ENCODE measurements around the gene STK16.
"Not testable (repeated sequence)": the region's sequence is repeated elsewhere in the genome, so short reads cannot be mapped to it uniquely, and the experiment has no call there.

The STK16 gene

DNA sequence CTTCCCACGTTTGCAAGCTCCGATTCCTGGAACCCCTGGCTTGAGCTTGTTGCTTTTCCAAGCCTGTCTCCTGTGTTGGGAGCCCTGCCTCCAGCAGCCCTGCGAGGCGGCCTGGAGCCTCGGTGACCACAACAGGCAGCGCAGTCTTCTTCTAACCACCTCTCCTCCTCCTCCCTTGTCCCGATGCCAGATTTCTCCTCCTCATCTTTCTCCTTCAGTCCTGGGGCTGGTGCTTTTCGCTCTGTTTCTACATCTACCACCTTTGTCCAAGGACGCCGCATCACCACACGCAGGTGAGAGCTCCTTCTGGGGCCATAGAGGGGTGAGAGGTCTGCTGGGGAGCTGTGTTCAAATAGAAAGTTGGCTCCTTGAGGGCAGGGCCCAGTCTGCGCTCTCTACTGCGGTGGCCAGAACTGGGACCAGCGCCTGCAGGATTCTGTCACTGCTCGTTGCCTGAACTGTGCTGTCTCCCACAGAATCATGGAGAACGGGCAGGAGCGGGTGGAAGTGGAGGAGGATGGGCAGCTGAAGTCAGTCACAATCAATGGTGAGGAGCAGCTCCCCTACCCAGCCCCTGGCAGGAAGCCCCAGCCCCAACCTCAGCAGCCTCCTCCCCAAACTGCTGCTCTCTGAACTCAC is 37.8 kb downstream of the STK16 start:
- in situ Hi-C loops (cut with HindIII; ENCODE audit: low sequenced_read_pairs) = no loop called here
- TF ChIP-seq, protein P1, sequence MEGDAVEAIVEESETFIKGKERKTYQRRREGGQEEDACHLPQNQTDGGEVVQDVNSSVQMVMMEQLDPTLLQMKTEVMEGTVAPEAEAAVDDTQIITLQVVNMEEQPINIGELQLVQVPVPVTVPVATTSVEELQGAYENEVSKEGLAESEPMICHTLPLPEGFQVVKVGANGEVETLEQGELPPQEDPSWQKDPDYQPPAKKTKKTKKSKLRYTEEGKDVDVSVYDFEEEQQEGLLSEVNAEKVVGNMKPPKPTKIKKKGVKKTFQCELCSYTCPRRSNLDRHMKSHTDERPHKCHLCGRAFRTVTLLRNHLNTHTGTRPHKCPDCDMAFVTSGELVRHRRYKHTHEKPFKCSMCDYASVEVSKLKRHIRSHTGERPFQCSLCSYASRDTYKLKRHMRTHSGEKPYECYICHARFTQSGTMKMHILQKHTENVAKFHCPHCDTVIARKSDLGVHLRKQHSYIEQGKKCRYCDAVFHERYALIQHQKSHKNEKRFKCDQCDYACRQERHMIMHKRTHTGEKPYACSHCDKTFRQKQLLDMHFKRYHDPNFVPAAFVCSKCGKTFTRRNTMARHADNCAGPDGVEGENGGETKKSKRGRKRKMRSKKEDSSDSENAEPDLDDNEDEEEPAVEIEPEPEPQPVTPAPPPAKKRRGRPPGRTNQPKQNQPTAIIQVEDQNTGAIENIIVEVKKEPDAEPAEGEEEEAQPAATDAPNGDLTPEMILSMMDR (IDR thresholded peaks at IDR 0.05; ENCODE audit: low read depth, low read length) = no peak
- DNase-seq (ENCODE audit: low read depth, low spot score) = no peak

GRCh38 chr2:219284501-219285372 is 39.5 kb downstream of the STK16 start:
- TF ChIP-seq, protein P1 (IDR thresholded peaks at IDR 0.05; ENCODE audit: low read depth, low read length) = no peak
- DNase-seq (ENCODE audit: low read depth, low spot score) = no peak
- no peak overlapping the region for H3K4me3 ChIP-seq (ENCODE audit: low read depth, low read length)
- in situ Hi-C loops (cut with HindIII; ENCODE audit: low sequenced_read_pairs) = no loop called here

More for the DNA sequence above, 37.8 kb downstream of the STK16 start:
- no peak overlapping the region for H3K4me3 ChIP-seq (ENCODE audit: low read depth, low read length)

DNA sequence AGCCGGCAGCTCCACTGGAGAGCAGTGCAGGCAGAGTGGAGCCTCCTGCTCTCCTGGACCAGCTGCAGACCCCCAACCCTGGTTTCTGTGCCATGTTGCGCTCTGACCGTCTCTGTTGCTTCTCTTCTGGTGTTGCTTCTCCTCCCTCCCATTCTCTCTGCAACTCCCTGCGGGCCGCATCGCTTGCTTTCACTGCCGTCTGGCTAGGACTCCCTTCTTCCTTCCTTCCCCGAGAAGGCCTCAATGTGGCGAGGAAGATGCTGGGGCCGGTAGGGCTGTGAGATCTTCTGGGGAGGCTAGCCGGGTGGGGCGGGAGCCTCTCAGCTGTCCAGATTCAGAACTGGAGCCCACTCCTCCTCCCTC is 40.1 kb downstream of the STK16 start:
- DNase-seq (ENCODE audit: low read depth, low spot score) = no peak
- in situ Hi-C loops (cut with HindIII; ENCODE audit: low sequenced_read_pairs) = no loop called here
- no peak overlapping the region for H3K4me3 ChIP-seq (ENCODE audit: low read depth, low read length)
- TF ChIP-seq, protein P1 (IDR thresholded peaks at IDR 0.05; ENCODE audit: low read depth, low read length) = no peak

DNA sequence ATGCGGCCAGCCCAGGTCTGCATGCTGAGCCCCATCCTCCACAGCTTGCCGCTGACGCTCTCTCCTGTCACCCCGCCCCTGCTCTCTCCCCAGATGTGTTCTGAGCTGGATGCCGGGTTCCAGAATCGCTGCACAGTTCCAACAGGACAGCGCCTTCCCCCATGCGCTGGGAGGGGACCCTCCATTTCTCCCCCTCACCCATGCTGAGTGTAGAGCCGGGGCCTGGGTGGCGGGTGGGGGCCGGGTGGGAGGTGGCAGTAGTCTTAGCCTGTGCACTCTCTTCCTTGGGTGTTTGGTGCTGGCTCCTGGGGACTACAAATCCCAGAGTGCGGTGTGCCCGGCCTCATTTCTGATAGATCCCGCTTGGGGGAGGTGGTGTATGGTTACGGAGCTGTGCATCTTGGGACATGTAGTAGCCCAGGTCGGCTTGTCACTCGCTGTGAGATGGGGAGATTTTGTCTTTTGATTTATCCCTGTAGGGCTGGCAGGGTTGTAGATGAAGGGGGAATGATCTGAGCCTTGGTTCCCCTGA is 40.7 kb downstream of the STK16 start:
- DNase-seq (ENCODE audit: low read depth, low spot score) = peak; percentile 59
- in situ Hi-C loops (cut with HindIII; ENCODE audit: low sequenced_read_pairs) = no loop called here
- TF ChIP-seq, protein P1 (IDR thresholded peaks at IDR 0.05; ENCODE audit: low read depth, low read length) = no peak
- no peak overlapping the region for H3K4me3 ChIP-seq (ENCODE audit: low read depth, low read length)

DNA sequence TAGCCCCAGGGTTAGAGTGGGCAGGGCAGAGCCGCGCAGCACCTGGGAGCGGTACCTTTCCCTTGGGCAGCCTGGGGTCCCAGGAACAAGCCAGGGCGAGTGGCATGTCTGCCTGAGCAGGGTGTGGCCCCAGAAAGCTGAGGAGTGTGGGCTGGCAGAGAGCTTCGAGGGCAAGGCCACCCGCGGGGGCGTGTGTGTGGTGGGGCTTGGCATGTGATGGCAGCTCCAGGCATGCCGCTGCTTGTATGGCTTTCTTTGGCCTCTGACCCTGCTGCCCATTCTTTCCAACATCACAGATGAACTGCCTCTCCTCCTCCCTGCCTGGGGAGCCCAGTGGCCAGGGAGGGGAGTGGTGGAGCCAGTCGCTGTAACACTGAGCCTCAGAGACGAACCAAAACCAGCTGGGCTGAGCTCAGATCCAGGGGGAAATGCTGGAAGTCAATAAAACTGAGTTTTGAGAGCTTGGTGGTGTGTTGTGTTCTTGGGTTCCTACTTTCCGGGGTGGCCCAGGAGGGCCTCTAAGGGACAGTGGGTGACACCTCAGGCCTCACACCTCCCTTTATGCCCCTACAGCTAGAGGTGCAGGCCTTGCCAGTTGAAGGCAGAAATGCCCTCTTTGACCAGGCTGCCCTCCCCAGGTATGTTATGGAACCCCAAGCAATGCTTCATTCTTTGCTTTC is 41.3 kb downstream of the STK16 start:
- in situ Hi-C loops (cut with HindIII; ENCODE audit: low sequenced_read_pairs) = no loop called here
- TF ChIP-seq, protein P1 (IDR thresholded peaks at IDR 0.05; ENCODE audit: low read depth, low read length) = no peak
- H3K4me3 ChIP-seq (ENCODE audit: low read depth, low read length) = no peak overlapping the region
- no peak for DNase-seq (ENCODE audit: low read depth, low spot score)

DNA sequence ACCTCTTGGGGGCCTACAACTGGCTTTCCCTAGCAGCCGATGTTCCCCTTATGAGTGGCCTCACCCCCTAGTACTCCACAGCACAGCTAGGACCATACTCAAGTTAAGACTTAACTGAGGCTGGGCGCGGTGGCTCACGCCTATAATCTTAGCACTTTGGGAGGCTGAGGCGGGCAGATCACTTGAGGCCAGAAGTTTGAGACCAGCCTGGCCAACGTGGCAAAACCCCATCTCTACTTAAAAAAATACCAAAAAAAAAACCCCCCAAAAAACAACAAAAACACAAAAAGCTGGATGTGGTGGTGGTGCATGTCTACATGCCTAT is 41.8 kb downstream of the STK16 start:
- in situ Hi-C loops (cut with HindIII; ENCODE audit: low sequenced_read_pairs); H3K4me3 ChIP-seq (ENCODE audit: low read depth, low read length); DNase-seq (ENCODE audit: low read depth, low spot score): not testable (repeated sequence)

Data from astrocyte of the spinal cord (primary cell).